ENCODE measurements around the gene ARID3A.

DNA sequence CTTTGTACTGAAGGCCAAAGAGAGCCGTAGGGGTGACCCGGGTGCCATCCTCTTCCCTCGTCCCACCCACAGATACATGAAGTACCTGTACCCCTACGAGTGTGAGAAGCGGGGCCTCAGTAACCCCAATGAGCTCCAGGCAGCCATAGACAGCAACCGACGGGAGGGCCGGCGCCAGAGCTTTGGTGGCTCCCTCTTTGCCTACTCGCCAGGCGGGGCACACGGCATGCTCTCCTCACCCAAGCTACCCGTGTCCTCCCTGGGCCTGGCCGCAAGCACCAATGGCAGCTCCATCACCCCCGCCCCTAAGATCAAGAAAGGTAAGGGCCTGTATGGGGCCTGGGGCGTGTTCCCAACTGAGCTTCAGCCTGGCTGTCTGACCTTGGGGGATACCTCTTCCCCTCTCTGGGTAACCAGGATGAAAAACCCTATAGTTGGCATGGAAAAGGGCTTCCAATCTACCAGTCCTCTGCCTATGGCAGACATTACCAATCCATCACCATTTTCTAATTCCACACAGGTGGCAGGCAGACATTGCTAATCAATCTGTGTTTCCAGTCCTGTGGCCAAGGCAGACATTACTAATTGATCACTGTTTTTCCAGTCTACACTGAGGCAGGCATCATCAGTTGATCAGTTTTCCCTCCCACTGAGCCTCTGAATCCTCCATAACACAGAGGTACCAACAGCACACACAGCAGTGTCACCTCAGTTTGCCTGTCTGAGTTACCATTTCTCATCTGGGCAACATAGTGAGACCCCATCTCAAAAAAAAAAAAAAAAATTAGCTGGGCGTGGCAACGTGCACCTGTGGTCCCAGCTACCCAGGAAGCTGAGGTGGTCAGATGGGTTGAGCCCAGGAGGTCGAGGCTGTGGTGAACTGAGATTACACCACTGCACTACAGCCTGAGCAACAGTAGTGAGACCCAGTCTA, 39.2 kb downstream of the ARID3A start:
- TF ChIP-seq JUN (IDR thresholded peaks at IDR 0.05; ENCODE audit: borderline replicate concordance, insufficient read depth, insufficient read length, low read depth): no peak
- TF ChIP-seq CTCF (IDR thresholded peaks at IDR 0.05; ENCODE audit: extremely low read depth in 1 of 2, insufficient read depth in 1 of 2, low read depth in 1 of 2, low read length in 2 of 2): no peak
- TF ChIP-seq MAX (IDR thresholded peaks at IDR 0.05; ENCODE audit: insufficient read depth, insufficient read length): no peak
- no peak for TF ChIP-seq POLR2A (IDR thresholded peaks at IDR 0.05; ENCODE audit: low read depth, low read length)
- no peak for TF ChIP-seq POLR2AphosphoS5 (IDR thresholded peaks at IDR 0.05; ENCODE audit: insufficient read depth, low read depth, low read length)
- no peak for TF ChIP-seq EZH2 (IDR thresholded peaks at IDR 0.05; ENCODE audit: borderline replicate concordance, low read depth, low read length, severe bottlenecking)
